GM13976 (cell line): ENCODE results near the gene OR5AC2.

ENCODE experiments used
- DNase-seq: peaks from one replicate; pipeline ENCODE4 v3.0.0; 2012; ENCODE audit warnings: low spot score
- CTCF ChIP-seq: IDR thresholded peaks from 2 replicates; pipeline ENCODE4 v1.5.1; 2012; ENCODE audit warnings: borderline replicate concordance, mild to moderate bottlenecking; ENCODE audit not compliant: insufficient read depth; ENCODE audit errors: extremely low read depth, missing control alignments, control extremely low read depth
- in situ Hi-C: fragments of 300-500 bp; cut with MboI; formaldehyde crosslinking; loops from one replicate; pipeline ENCODE4 v1.12.0; 2022; ENCODE audit warnings: low sequenced_read_pairs, mixed read lengths, inconsistent platforms; ENCODE audit not compliant: unreplicated experiment

Gene OR5AC2

GRCh38 chr3:98049271-98049670 is 37.7 kb upstream of the OR5AC2 start:
- in situ Hi-C loops = loop anchor here (25.0 kb wide), 1 partner anchor 763 kb away; no protein-coding TSS in a partner anchor
- no peak for TF ChIP-seq CTCF
- no peak for DNase-seq

GRCh38 chr3:98056035-98056434 is 30.9 kb upstream of the OR5AC2 start:
- no peak for TF ChIP-seq CTCF
- in situ Hi-C loops = no loop called here
- no peak for DNase-seq

- TF ChIP-seq CTCF = no peak
- in situ Hi-C loops = no loop called here
- no peak for DNase-seq
Observed at GRCh38 chr3:98057631-98058030, 29.3 kb upstream of the OR5AC2 start.

GRCh38 chr3:98058244-98058960 is 28.6 kb upstream of the OR5AC2 start:
- no peak for TF ChIP-seq CTCF
- no peak for DNase-seq
- in situ Hi-C loops = no loop called here

GRCh38 chr3:98068824-98069223 is 18.1 kb upstream of the OR5AC2 start:
- in situ Hi-C loops = no loop called here
- DNase-seq = no peak
- no peak for TF ChIP-seq CTCF

- no peak for DNase-seq
- in situ Hi-C loops = no loop called here
- no peak for TF ChIP-seq CTCF
Observed at GRCh38 chr3:98070840-98071239, 16.1 kb upstream of the OR5AC2 start.

GRCh38 chr3:98073486-98073885 is 13.5 kb upstream of the OR5AC2 start:
- no peak for DNase-seq
- no peak for TF ChIP-seq CTCF
- in situ Hi-C loops = no loop called here
